Parathyroid adenoma (tissue), 2 donors: ENCODE measurements around the gene APLP2.
A peak's percentile ranks its signal among the peaks of the same experiment; 100 is the strongest.

ENCODE experiments used
- H2AFZ ChIP-seq: fragments of 300-600 bp; sonication (generic); one replicate; pipeline ENCODE4 v1.7.0; 2017; ENCODE audit warnings: antibody characterized with exemption, mild to moderate bottlenecking
- H3K27ac ChIP-seq: fragments of 300-600 bp; sonication (generic); one replicate; pipeline ENCODE4 v1.7.0; 2017
- H3K27me3 ChIP-seq: fragments of 300-600 bp; sonication (generic); one replicate; pipeline ENCODE4 v1.7.0; 2017; ENCODE audit warnings: low read length; ENCODE audit not compliant: control insufficient read depth, insufficient read depth
- H3K36me3 ChIP-seq: fragments of 300-600 bp; sonication (generic); one replicate; pipeline ENCODE4 v1.7.0; 2017; ENCODE audit warnings: low read length; ENCODE audit not compliant: control insufficient read depth, insufficient read depth
- H3K4me1 ChIP-seq: fragments of 300-600 bp; sonication (generic); one replicate; pipeline ENCODE4 v1.7.0; 2017; ENCODE audit warnings: control low read depth
- H3K4me2 ChIP-seq: fragments of 300-600 bp; sonication (generic); one replicate; pipeline ENCODE4 v1.7.0; 2017; ENCODE audit warnings: low read length
- H3K4me3 ChIP-seq: fragments of 300-600 bp; sonication (generic); one replicate; pipeline ENCODE4 v1.7.0; 2017; ENCODE audit warnings: low read depth, low read length
- H3K79me2 ChIP-seq: fragments of 300-600 bp; sonication (generic); one replicate; pipeline ENCODE4 v1.7.0; 2017; ENCODE audit warnings: control low read depth
- H3K9ac ChIP-seq: fragments of 300-600 bp; sonication (generic); one replicate; pipeline ENCODE4 v1.7.0; 2017; ENCODE audit warnings: mild to moderate bottlenecking
- H3K9me3 ChIP-seq: fragments of 300-600 bp; sonication (generic); one replicate; pipeline ENCODE4 v1.7.0; 2017; ENCODE audit warnings: low read length; ENCODE audit not compliant: control insufficient read depth
- CTCF ChIP-seq: fragments of 300-600 bp; sonication (generic); IDR thresholded peaks from one replicate; pipeline ENCODE4 v1.7.0; 2017; ENCODE audit warnings: antibody characterized with exemption, mild to moderate bottlenecking
- donor health status: primary hyperparathyroidism.

The APLP2 gene

GRCh38 chr11:130145975-130146776 lies 76.5 kb downstream of the APLP2 start:
- Histone ChIP-seq H2AFZ (no peak overlapping the region), H3K4me3 (no peak overlapping the region), H3K79me2 (no peaks in the 10 kb centered on the region), H3K36me3 (no peaks in the 10 kb centered on the region), H3K4me1 (no peaks in the 10 kb centered on the region), H3K9ac (no peak overlapping the region), H3K4me2 (no peak overlapping the region), H3K27me3 (no peaks in the 10 kb centered on the region), H3K27ac (peak overlapping the region; percentile 39), H3K9me3 (no peaks in the 10 kb centered on the region)
- peak; percentile 14 for TF ChIP-seq CTCF

- no peaks in the 10 kb centered on the region for H3K9me3 ChIP-seq
- no peak overlapping the region for H3K9ac ChIP-seq
- H2AFZ ChIP-seq, result no peak overlapping the region
- TF ChIP-seq CTCF, result no peak
- no peaks in the 10 kb centered on the region for H3K4me1 ChIP-seq
- no peak overlapping the region for H3K4me2 ChIP-seq
- H3K36me3 ChIP-seq, result no peaks in the 10 kb centered on the region
- no peaks in the 10 kb centered on the region for H3K79me2 ChIP-seq
- H3K4me3 ChIP-seq, result no peak overlapping the region
- peak overlapping the region; percentile 19 for H3K27ac ChIP-seq
- H3K27me3 ChIP-seq, result no peaks in the 10 kb centered on the region
Observed at GRCh38 chr11:130146796-130147195, 77.1 kb downstream of the APLP2 start.

GRCh38 chr11:130148796-130149326 lies 79.2 kb downstream of the APLP2 start:
- no peaks in the 10 kb centered on the region for H3K36me3 ChIP-seq
- H3K4me2 ChIP-seq, result no peak overlapping the region
- no peak overlapping the region for H3K27ac ChIP-seq
- H3K4me3 ChIP-seq, result no peak overlapping the region
- no peaks in the 10 kb centered on the region for H3K79me2 ChIP-seq
- no peaks in the 10 kb centered on the region for H3K9me3 ChIP-seq
- H3K9ac ChIP-seq, result no peak overlapping the region
- no peak for TF ChIP-seq CTCF
- no peaks in the 10 kb centered on the region for H3K4me1 ChIP-seq
- H2AFZ ChIP-seq, result no peak overlapping the region
- H3K27me3 ChIP-seq, result no peaks in the 10 kb centered on the region

GRCh38 chr11:130150790-130151189 lies 81.1 kb downstream of the APLP2 start:
- H3K4me2 ChIP-seq, result no peak overlapping the region
- H3K36me3 ChIP-seq, result no peaks in the 10 kb centered on the region
- H3K27ac ChIP-seq, result no peak overlapping the region
- H3K4me1 ChIP-seq, result no peaks in the 10 kb centered on the region
- H3K9me3 ChIP-seq, result no peaks in the 10 kb centered on the region
- no peak overlapping the region for H3K4me3 ChIP-seq
- H3K79me2 ChIP-seq, result no peaks in the 10 kb centered on the region
- no peak overlapping the region for H3K9ac ChIP-seq
- H2AFZ ChIP-seq, result no peak overlapping the region
- no peak for TF ChIP-seq CTCF
- H3K27me3 ChIP-seq, result no peaks in the 10 kb centered on the region

GRCh38 chr11:130151196-130151595 lies 81.5 kb downstream of the APLP2 start:
- no peak overlapping the region for H3K4me2 ChIP-seq
- H3K27ac ChIP-seq, result no peak overlapping the region
- no peaks in the 10 kb centered on the region for H3K79me2 ChIP-seq
- TF ChIP-seq CTCF, result no peak
- H3K4me1 ChIP-seq, result no peaks in the 10 kb centered on the region
- no peaks in the 10 kb centered on the region for H3K9me3 ChIP-seq
- H3K27me3 ChIP-seq, result no peaks in the 10 kb centered on the region
- H3K36me3 ChIP-seq, result no peaks in the 10 kb centered on the region
- no peak overlapping the region for H2AFZ ChIP-seq
- no peak overlapping the region for H3K4me3 ChIP-seq
- no peak overlapping the region for H3K9ac ChIP-seq
